GM18502 (cell line): ENCODE results near the gene DCLK2.
"Not testable (repeated sequence)": the region's sequence is repeated elsewhere in the genome, so short reads cannot be mapped to it uniquely, and the experiment has no call there.

ENCODE experiments used
- ATAC-seq: cut with Tn5 transposase; IDR thresholded peaks from one replicate; pipeline ENCODE4 v1.9.1; 2021; ENCODE audit warnings: mild to moderate bottlenecking; ENCODE audit not compliant: unreplicated experiment, poor library complexity

DCLK2 gene

GRCh38 chr4:150192986-150193385 lies 114.7 kb downstream of the DCLK2 start:
- ATAC-seq: no peak

GRCh38 chr4:150197256-150197655 lies 119.0 kb downstream of the DCLK2 start:
- not testable (repeated sequence) for ATAC-seq

- no peak for ATAC-seq
These were observed 120.8 kb downstream of the DCLK2 start for GRCh38 chr4:150199056-150199455.

GRCh38 chr4:150205016-150205415 lies 126.8 kb downstream of the DCLK2 start:
- ATAC-seq: no peak

DNA sequence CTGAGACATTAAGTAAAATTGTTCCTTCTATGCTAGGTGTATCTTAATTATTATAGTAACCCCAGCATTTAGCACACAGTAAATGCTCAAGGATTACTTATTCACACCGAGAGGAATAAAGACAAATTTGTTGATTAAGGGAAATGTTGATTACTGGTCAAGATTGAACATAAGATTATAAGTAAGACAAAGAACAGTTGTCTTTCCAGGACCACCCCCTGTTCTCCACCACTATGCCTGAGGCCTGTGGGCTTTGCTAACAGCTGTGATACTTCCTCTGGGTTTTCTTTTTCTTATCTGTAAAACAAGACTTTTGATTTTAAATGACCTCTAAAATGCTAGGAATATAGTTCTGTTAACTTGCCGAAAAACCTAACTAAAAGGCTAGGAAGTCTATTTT lies 128.0 kb downstream of the DCLK2 start:
- no peak for ATAC-seq

DNA sequence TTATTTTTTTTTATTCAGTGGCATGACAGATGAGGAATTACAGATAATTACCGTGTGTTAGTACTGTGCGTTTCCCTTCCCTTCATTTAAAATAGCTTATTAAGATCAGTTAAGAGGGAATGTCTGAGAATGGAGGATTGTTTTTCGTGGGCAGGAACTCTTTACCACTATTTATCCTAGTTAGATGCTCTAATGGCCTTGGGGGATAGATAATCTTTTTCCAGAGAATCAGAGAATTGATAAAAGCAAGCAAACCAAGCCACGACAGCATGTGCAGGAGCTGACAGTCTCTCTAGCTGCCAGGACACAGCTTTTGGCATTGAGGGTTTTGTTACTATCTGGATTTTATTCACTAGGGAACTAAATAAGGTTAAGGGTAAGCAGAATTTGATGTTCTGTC lies 128.7 kb downstream of the DCLK2 start:
- ATAC-seq: no peak

DNA sequence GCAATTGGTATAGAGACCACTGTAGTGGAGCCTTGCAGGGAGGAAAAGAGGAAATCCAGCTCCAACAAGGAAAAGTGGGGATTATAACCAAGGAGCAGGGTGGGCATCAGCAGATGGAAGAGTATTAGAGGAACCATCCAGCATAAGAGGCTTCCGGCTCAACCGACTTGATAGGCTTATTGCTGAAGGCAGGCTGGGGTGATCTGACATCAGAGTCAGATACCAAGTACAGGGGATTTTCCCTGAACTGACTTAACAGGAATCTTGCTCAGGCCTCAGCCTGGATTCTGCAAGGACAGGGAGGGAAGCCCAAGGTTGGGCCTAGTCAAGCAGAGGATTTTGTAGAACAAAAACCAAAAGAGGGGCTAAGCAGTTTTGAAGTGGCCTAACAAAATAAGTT lies 129.6 kb downstream of the DCLK2 start:
- ATAC-seq: no peak

DNA sequence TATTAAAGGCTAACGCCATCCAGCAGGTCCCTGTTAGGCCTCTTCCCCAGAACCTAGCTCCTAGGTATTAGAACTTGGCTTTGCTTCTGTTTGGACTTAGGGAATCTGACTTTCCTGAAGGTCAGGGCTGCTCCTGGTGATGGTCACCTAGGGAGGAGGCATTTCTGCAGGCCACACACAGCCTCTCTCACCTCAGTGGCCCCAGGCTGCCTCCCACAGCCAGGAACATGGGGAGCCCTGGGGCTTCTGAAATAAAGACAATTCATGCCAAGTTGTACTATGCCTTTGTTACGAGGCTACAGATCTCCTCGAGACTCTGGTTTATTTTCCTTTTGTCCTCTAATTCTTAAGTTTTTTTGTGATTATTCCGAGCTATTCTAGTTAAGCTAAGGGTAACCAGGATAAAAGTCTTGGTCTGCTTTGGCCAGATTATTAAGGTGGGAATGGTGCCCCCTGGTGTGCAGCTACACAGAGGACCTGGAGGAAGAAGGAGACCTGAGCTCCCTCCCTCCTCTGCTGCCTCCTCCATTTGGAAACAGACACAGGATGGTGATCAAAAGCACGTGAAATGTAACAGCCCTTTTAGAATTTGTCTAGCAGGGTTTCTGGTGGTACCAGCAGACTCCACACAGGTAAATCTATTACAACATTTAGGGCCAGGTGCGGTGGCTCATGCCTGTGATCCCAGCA lies 131.0 kb downstream of the DCLK2 start:
- ATAC-seq: peak; percentile 65

DNA sequence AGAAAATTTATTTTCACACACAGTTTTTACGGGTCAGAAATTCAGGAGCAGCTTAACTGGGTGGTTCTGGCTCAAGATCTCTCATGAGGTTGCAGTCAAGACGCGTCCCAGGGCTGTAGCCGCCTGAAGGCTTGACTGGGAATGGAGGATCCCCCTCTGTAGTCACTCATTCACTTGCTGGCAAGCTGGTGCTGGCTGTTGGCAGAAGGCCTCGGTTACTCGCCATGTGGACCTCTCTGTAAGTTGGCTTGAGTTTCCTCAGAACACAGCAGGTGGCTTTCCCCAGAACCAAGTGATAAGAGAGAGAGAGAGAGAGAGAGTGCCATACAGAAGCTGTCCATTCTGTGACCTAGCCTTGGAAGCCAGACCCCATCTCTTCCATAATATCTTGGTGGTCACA lies 132.8 kb downstream of the DCLK2 start:
- ATAC-seq: no peak

- ATAC-seq: no peak
These were observed 133.7 kb downstream of the DCLK2 start for GRCh38 chr4:150211799-150212445.

DNA sequence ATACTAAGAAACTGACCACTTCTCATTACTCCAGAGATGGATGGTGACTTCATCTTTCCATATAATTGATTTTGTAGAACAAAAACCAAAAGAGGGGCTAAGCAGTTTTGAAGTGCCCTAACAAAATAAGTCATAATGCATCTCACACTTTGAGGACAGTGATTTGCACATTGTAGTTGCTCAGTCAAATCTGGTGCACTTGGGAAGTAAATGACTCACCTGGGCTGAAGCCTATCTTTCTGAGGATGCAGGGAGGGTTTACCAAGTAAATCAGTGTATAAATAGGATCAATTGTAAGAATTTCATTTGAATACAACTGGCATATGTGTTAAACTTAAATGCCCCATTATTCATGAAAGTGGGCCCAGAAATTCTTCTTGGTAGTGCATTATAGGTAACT lies 134.2 kb downstream of the DCLK2 start:
- no peak for ATAC-seq

- ATAC-seq: no peak
These were observed 134.7 kb downstream of the DCLK2 start for GRCh38 chr4:150212927-150213326.

- ATAC-seq: no peak
These were observed 137.4 kb downstream of the DCLK2 start for GRCh38 chr4:150215601-150216000.

- ATAC-seq: no peak
These were observed 138.5 kb downstream of the DCLK2 start for GRCh38 chr4:150216726-150217125.

DNA sequence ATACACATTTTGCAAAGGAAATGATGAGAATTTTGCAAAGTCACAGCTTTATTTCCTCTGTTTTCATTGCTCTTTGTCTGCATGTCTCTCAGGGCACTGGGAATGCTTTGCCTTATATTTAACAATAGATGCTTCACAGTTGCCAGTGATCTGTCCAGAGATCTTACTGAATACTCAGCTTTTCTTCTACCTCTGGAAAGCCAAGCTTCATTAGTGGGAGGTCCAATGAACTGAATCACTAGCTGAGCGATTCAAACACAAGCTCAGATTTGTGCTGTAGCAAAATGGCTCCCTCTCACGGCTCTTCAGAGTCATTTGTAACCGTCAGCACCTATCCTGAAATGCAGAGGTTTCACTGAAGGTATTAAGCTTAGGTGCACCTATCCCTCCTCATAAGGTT lies 138.9 kb downstream of the DCLK2 start:
- ATAC-seq: no peak

- ATAC-seq: no peak
These were observed 139.6 kb downstream of the DCLK2 start for GRCh38 chr4:150217808-150218207.

- ATAC-seq: no peak
These were observed 140.2 kb downstream of the DCLK2 start for GRCh38 chr4:150218447-150218846.

DNA sequence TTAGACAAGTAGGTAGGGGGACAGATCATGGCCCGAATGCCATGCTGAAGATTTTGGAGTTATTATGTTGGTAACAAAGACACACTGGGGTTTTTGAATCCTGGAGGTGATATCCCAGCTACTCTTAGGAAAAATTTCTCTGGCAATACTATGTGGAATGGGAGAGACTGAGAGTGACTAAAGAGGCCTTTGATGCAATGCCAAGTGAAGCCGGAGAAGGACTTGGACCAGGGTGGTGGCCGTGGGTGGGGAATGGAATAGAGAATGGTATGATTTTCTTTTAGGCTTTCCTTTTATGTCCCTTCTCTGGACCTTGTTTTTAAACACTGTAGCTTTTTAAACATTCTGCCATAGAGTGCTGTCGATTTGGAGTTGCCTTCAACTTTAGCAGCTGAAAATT lies 141.6 kb downstream of the DCLK2 start:
- no peak for ATAC-seq

DNA sequence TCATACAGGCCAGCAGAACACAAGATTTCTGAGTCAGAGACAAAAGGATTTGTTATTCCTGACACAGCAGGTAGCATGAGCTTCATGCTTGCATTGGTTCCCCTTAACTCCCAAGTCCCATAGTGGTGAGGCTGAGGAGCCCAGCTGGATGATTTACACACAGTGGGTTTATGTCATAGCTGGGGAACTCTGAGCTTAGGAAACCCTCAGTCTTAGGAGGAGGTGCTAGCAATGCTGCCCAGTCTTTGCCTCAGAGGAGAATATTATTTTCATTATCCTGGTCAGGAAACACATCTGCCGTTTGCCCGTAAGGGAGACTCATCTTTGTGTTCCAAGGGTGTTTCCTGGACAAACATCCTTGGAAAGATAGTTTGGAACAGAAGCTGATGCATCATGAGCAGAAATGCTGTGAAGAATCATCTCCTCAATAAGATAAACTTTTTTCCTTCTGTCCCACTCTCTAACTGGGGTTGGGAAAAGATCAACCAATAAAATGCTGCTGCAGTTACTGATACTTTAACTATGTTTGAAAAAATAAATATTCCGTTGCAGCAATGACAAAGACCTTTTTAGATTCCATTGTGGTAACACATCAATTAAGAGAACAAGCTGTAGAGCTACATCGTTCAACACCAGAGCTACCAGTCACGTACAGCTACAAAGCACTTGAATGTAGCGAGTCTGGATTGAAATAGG lies 146.8 kb downstream of the DCLK2 start:
- no peak for ATAC-seq

DNA sequence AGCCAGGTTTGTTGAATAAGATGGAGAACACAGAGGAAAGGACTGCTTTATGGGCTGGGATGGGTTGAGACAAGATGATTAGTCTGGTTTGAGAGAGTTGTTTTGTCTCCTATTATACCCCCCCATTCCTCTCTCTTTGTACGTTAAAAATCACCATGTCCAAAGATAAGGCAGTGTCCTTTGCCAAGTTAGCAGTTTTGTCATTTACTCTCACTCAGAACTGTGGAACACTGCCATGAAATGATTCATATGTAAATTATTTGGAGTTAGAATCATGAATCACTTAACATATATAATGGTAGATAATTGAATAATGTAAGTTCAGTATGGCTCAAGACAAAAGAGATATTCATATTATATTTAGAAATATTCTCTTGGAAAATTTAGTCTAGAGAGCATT lies 151.3 kb downstream of the DCLK2 start:
- ATAC-seq: no peak

- no peak for ATAC-seq
These were observed 152.3 kb downstream of the DCLK2 start for GRCh38 chr4:150230561-150230960.
